Testis (tissue), 3 donors: ENCODE measurements around the gene CCDC177. TPM values are rescaled to one million over a fixed set of nuclear protein-coding genes. Genes with fewer than 3 reads are reported as not detected.

Source experiments
- DNase-seq: peaks from one replicate; pipeline ENCODE4 v3.0.0-alpha.2; 2019
- H3K27ac ChIP-seq, 2 donors: fragments of 200-600 bp; sonication (generic); one replicate each; pipeline ENCODE4 v1.5.1; 2019
- H3K27me3 ChIP-seq: fragments of 200-600 bp; sonication (generic); one replicate; pipeline ENCODE4 v1.5.1; 2019
- H3K36me3 ChIP-seq: fragments of 200-600 bp; sonication (generic); one replicate; pipeline ENCODE4 v1.5.1; 2017; ENCODE audit warnings: low read depth; ENCODE audit errors: missing control alignments
- H3K4me1 ChIP-seq: fragments of 200-600 bp; sonication (generic); one replicate; pipeline ENCODE4 v1.5.1; 2019
- H3K4me3 ChIP-seq, 2 donors: fragments of 200-600 bp; sonication (generic); one replicate each; pipeline ENCODE4 v1.5.1; 2017 to 2019
- H3K9me3 ChIP-seq: fragments of 200-600 bp; sonication (generic); one replicate; pipeline ENCODE4 v1.5.1; 2017
- POLR2A ChIP-seq: fragments of 450-650 bp; IDR thresholded peaks from one replicate; pipeline ENCODE4 v1.6.1; 2017; ENCODE audit warnings: antibody characterized with exemption, mild to moderate bottlenecking, moderate library complexity
- WGBS, 2 donors: methylation state at CpG; one replicate each; pipeline ENCODE4 v1.1.5; 2018; 5-methylcytosine and 5-hydroxymethylcytosine counted together
- intact Hi-C: fragments of 100-400 bp; cut with DNase I; formaldehyde crosslinking; loops from one replicate; pipeline ENCODE4 v1.15.1; 2023; ENCODE audit warnings: low total_unique reads
- polyA plus RNA-seq: library from polyadenylated mRNA; stranded (reverse); fragments of 350-450 nt; fragmentation: Illumina TruSeq; extraction: RNeasy Lipid Tissue Mini Kit (QIAGEN cat#74804); gene quantifications from one replicate; pipeline ENCODE4 v1.2.3, GENCODE V29; 2014; ENCODE audit warnings: low read depth, low replicate concordance; ENCODE audit not compliant: insufficient read depth
- total RNA-seq, 2 donors: library from RNA; depleted of rRNA; stranded (reverse); fragments of >200 nt; gene quantifications; one replicate each; pipeline ENCODE4 v1.2.3, GENCODE V29; 2016
- TF ChIP-seq, protein P1 (sequence below), 3 experiments: fragments of 450-650 bp in 2 of 3; fragments of 200-600 bp in 1 of 3; sonication (generic) in 1 of 3; IDR thresholded peaks; one replicate each; pipeline ENCODE4 v1.5.1; 2016 to 2019; ENCODE audit warnings: antibody characterized with exemption in 3 of 3, mild to moderate bottlenecking in 2 of 3, moderate library complexity in 1 of 3

Gene CCDC177
- total and polyA plus RNA-seq, 3 donors from 2014 or later = 0.63 to 1.9 (median 1.7) TPM

DNA sequence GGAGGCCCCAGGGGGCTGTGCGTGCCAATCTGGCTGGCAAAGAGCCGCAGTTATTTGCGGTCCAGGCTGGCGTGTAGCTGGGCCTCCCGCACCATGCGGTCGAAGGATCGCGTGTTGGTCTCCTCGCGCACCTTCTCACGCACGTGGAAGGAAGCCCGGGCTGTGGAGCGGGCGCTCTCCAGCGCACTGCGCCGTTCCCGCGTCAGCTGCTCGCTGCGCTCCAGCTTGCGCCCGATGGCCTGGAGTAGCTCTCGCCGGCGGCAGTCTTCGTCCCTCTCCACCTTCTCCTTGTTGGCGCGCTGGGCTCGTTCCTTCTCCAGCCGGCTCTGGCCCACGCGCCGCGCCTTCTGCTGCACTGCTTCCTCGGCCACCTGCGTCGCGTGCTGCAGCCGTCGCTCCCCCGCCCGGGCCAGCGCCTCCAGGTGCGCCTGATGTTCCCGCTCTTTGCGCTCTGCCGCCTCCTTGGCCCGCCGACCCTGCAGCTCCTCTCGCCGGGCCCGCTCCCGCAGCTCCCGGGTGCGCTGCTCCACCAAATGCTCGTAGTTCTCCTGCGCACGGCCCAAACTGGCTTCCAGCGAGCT, 3.1 kb downstream of the CCDC177 start:
- TF ChIP-seq, protein P1, sequence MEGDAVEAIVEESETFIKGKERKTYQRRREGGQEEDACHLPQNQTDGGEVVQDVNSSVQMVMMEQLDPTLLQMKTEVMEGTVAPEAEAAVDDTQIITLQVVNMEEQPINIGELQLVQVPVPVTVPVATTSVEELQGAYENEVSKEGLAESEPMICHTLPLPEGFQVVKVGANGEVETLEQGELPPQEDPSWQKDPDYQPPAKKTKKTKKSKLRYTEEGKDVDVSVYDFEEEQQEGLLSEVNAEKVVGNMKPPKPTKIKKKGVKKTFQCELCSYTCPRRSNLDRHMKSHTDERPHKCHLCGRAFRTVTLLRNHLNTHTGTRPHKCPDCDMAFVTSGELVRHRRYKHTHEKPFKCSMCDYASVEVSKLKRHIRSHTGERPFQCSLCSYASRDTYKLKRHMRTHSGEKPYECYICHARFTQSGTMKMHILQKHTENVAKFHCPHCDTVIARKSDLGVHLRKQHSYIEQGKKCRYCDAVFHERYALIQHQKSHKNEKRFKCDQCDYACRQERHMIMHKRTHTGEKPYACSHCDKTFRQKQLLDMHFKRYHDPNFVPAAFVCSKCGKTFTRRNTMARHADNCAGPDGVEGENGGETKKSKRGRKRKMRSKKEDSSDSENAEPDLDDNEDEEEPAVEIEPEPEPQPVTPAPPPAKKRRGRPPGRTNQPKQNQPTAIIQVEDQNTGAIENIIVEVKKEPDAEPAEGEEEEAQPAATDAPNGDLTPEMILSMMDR (IDR thresholded peaks at IDR 0.05) = no peak
- TF ChIP-seq POLR2A = no peak
- Histone ChIP-seq H3K9me3 (no peaks in the 10 kb centered on the region), H3K4me1 (peaks cover 8% of the 10 kb centered on the region), H3K4me3 (peak overlapping the region; percentile 39 to 42), H3K27ac (no peak overlapping the region), H3K36me3 (no peaks in the 10 kb centered on the region), H3K27me3 (no peaks in the 10 kb centered on the region)
- no peak for DNase-seq
- WGBS, 2 donors = 6 to 14% methylated on average over 28 to 52 of the region's 62 CpGs
- intact Hi-C loops = no loop called here

- 77 to 83% methylated on average over 7 of the region's 7 CpGs for WGBS, 2 donors
- intact Hi-C loops = no loop called here
- TF ChIP-seq, protein P1 (IDR thresholded peaks at IDR 0.05) = no peak
- TF ChIP-seq POLR2A = no peak
- no peak for DNase-seq
- Histone ChIP-seq H3K27ac (no peak overlapping the region), H3K9me3 (no peaks in the 10 kb centered on the region), H3K4me1 (peaks cover 8% of the 10 kb centered on the region), H3K4me3 (peak overlapping the region in 1 of 2 donors; percentile 42), H3K27me3 (no peaks in the 10 kb centered on the region), H3K36me3 (no peaks in the 10 kb centered on the region)
Observed at GRCh38 chr14:69570836-69571330, 3.8 kb downstream of the CCDC177 start.

- intact Hi-C loops = no loop called here
- H3K4me3 ChIP-seq = no peak overlapping the region
- H3K27ac ChIP-seq = no peak overlapping the region
- no peak for DNase-seq
- H3K4me1 ChIP-seq = peaks cover 8% of the 10 kb centered on the region
- H3K27me3 ChIP-seq = no peaks in the 10 kb centered on the region
- TF ChIP-seq POLR2A = no peak
- TF ChIP-seq, protein P1 (IDR thresholded peaks at IDR 0.05) = no peak
- no peaks in the 10 kb centered on the region for H3K36me3 ChIP-seq
- 40 to 54% methylated on average over 2 of the region's 2 CpGs for WGBS, 2 donors
- H3K9me3 ChIP-seq = no peaks in the 10 kb centered on the region
Observed at GRCh38 chr14:69569859-69570258, 4.8 kb downstream of the CCDC177 start.

GRCh38 chr14:69567563-69567962, 7.1 kb downstream of the CCDC177 start:
- no peak for DNase-seq
- TF ChIP-seq POLR2A = no peak
- TF ChIP-seq, protein P1 (IDR thresholded peaks at IDR 0.05) = no peak
- Histone ChIP-seq H3K4me1 (peaks cover 3% of the 10 kb centered on the region), H3K27ac (no peak overlapping the region), H3K36me3 (no peaks in the 10 kb centered on the region), H3K4me3 (no peak overlapping the region), H3K27me3 (no peaks in the 10 kb centered on the region), H3K9me3 (no peaks in the 10 kb centered on the region)
- intact Hi-C loops = no loop called here
- 84 to 88% methylated on average over 5 of the region's 5 CpGs for WGBS, 2 donors

GRCh38 chr14:69561893-69562292, 12.8 kb downstream of the CCDC177 start:
- no peak overlapping the region for H3K27ac ChIP-seq
- no peak for TF ChIP-seq POLR2A
- TF ChIP-seq, protein P1 (IDR thresholded peaks at IDR 0.05) = no peak
- H3K36me3 ChIP-seq = no peaks in the 10 kb centered on the region
- intact Hi-C loops = no loop called here
- no peaks in the 10 kb centered on the region for H3K27me3 ChIP-seq
- no peaks in the 10 kb centered on the region for H3K9me3 ChIP-seq
- no peaks in the 10 kb centered on the region for H3K4me1 ChIP-seq
- no peak for DNase-seq
- no peak overlapping the region for H3K4me3 ChIP-seq
